Dendritic cell treated with granulocyte-macrophage colony-stimulating factor and Interleukin-4, amounts not matched to agents 40 ng/mL and 50 ng/mL, for 4 days (primary cell): ENCODE measurements around the gene PIGQ.

ENCODE experiments used
- H3K27ac Mint-ChIP-seq: one replicate; pipeline ENCODE4 v1.8.0; 2022; ENCODE audit warnings: mild to moderate bottlenecking, mixed read lengths
- H3K27me3 Mint-ChIP-seq: one replicate; pipeline ENCODE4 v1.8.0; 2022; ENCODE audit warnings: mild to moderate bottlenecking, mixed read lengths
- H3K36me3 Mint-ChIP-seq: one replicate; pipeline ENCODE4 v1.8.0; 2022; ENCODE audit warnings: low read depth, mixed read lengths
- H3K4me1 Mint-ChIP-seq: one replicate; pipeline ENCODE4 v1.8.0; 2022; ENCODE audit warnings: low read depth, mixed read lengths
- H3K4me3 Mint-ChIP-seq: one replicate; pipeline ENCODE4 v1.8.0; 2022; ENCODE audit warnings: mild to moderate bottlenecking, moderate library complexity, mixed read lengths
- H3K9me3 Mint-ChIP-seq: one replicate; pipeline ENCODE4 v1.8.0; 2022; ENCODE audit warnings: mixed read lengths
- intact Hi-C: fragments of 100-400 bp; cut with micrococcal nuclease; formaldehyde crosslinking; loops from one replicate; pipeline ENCODE4 v1.15.0; 2022

The PIGQ gene

DNA sequence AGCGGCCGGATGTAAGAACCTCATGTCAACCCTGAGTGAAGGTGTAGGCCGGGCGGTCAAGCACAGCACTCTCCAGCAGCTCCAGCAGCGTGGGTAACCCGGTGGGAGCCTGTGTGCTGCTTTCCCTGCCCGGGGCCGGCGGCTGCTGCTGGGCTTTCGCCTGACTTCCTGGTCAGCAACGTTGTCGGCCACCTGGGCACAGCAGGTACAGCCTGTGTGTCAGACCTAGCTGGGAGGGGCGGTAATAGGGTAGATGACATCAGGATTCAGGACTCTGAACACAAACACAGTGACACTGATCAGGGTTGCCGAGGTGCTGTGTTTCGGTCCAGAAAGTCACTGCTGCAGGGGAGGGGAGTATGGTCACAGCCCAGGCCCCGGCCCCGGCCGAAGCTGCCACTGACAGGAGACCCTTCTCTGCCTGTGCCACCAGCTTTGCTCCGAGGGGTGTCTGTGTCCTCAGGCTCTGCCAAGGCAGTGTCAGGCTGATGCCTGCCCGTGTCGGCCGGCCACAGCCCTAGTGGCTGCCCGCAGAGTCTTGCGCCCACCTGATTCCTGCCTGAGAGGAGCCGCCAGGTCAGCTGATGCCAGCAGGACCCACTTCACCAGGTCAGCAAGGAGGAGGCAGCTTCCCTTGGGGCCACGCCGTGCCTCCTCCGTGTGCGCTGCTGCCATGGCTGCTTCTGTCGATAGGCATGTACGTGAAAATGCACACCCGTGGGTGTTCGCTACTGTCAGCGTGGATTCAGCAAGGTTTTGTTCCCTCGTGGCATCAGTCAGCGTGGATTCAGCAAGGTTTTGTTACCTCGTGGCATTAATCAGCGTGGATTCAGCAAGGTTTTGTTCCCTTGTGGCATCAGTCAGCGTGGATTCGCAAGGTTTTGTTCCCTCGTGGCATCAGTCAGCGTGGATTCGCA is 29.3 kb downstream of the PIGQ start:
- H3K36me3 Mint-ChIP-seq, result peaks cover 47% of the 10 kb centered on the region
- H3K4me3 Mint-ChIP-seq, result no peak overlapping the region
- no peak overlapping the region for H3K27ac Mint-ChIP-seq
- no peaks in the 10 kb centered on the region for H3K9me3 Mint-ChIP-seq
- intact Hi-C loops, result no loop called here
- H3K27me3 Mint-ChIP-seq, result no peaks in the 10 kb centered on the region
- peaks cover 37% of the 10 kb centered on the region for H3K4me1 Mint-ChIP-seq

DNA sequence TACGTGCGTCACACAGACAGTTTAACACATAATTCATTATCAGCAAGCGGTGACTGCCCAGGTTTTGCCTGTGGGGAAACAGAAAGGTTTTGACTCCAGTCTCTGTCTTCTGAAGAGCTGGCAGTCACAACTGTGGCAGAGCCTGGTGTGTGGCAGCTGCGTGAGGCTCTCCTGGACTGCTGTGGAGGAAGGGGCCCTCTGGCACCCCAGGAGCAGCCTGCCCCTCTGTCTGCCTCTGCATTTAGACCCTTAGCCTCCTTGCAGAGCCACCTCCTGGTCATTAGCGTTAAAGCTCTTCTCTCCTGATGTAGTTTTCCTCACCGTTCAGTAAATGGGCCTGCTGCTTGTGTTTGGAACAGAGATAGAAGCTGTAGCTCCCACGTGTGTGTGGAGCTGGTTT is 31.0 kb downstream of the PIGQ start:
- peaks cover 43% of the 10 kb centered on the region for H3K36me3 Mint-ChIP-seq

DNA sequence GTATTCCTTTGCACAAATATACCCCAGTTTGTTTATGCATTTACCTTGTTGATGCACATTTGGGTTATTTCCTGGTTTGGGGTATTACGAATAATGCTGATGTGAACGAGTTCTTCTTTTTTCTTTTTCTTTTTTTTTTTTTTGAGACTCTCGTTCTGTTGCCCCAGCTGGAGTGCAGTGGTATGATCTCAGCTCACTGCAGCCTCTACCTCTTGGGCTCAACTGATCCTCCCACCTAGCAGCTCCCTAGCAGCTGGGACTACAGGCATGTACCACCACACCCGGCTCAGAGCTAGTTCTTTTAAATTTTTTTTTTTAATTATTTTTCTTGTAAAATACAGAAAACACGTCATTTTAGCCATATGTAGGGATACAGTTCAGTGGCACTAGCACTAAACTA is 34.2 kb downstream of the PIGQ start:
- H3K4me1 Mint-ChIP-seq, result peaks cover 8% of the 10 kb centered on the region

More for the DNA sequence above, 31.0 kb downstream of the PIGQ start:
- H3K9me3 Mint-ChIP-seq, result peaks cover 8% of the 10 kb centered on the region
- no peak overlapping the region for H3K4me3 Mint-ChIP-seq
- H3K27me3 Mint-ChIP-seq, result no peaks in the 10 kb centered on the region
- no peak overlapping the region for H3K27ac Mint-ChIP-seq
- H3K4me1 Mint-ChIP-seq, result peaks cover 21% of the 10 kb centered on the region
- intact Hi-C loops, result no loop called here

DNA sequence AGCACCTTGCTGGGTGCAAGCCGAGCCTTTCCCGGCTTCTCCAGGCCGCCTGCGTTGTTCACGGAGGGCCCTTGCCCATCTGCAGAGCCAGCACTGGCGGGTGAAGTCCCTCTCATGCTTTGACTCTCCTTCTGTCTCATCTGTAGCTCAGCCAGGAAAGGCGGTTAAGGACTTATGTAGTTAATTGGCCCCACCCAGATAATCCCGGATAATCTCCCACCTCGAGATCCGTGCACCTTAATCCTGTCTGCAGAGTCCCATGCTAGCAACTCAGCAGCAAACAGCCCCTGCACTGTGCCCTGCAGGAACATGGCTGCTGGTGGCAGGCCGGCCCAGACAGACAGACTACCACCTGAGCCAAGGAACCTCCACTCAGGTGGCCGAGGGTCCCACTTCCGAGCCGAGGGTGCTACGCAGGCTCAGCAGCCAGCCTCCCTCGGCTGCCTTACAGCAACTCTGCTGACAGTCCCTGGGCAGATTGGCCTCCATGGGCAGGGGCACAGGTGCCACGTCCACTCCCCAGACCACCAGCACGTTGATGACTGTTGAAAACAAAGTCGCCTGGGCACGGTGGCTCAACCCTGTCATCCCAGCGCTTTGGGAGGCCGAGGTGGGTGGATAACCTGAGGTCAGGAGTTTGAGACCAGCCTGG is 37.0 kb downstream of the PIGQ start:
- intact Hi-C loops, result no loop called here
- no peaks in the 10 kb centered on the region for H3K27me3 Mint-ChIP-seq
- H3K27ac Mint-ChIP-seq, result no peak overlapping the region
- peaks cover 15% of the 10 kb centered on the region for H3K36me3 Mint-ChIP-seq
- H3K4me1 Mint-ChIP-seq, result peaks cover 12% of the 10 kb centered on the region
- H3K4me3 Mint-ChIP-seq, result no peak overlapping the region
- peaks cover 8% of the 10 kb centered on the region for H3K9me3 Mint-ChIP-seq

More for the DNA sequence above, 34.2 kb downstream of the PIGQ start:
- no peaks in the 10 kb centered on the region for H3K27me3 Mint-ChIP-seq
- H3K36me3 Mint-ChIP-seq, result peaks cover 27% of the 10 kb centered on the region
- H3K9me3 Mint-ChIP-seq, result peaks cover 8% of the 10 kb centered on the region
- H3K4me3 Mint-ChIP-seq, result no peak overlapping the region
- intact Hi-C loops, result no loop called here
- H3K27ac Mint-ChIP-seq, result no peak overlapping the region

DNA sequence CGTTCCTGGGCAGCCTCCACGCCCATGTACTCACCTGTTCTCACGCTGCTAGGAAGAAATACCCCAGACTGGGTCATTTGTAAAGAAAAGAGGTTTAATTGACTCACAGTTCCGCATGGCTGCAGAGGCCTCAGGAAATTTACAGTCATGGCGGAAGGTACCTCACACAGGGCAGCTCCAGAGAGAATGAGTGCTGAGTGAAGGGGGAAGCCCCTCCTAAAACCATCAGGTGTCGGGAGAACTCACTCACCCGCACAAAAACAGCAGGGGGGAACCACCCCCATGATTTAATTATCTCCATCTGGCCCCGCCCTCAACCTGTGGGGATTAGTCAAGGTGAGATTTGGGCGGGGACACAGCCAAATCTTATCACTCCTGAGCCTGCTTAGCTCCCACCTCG is 38.3 kb downstream of the PIGQ start:
- H3K27ac Mint-ChIP-seq, result no peak overlapping the region
- peaks cover 15% of the 10 kb centered on the region for H3K36me3 Mint-ChIP-seq
- H3K4me1 Mint-ChIP-seq, result peaks cover 12% of the 10 kb centered on the region
- intact Hi-C loops, result no loop called here
- H3K4me3 Mint-ChIP-seq, result no peak overlapping the region
- H3K27me3 Mint-ChIP-seq, result no peaks in the 10 kb centered on the region
- peaks cover 8% of the 10 kb centered on the region for H3K9me3 Mint-ChIP-seq

DNA sequence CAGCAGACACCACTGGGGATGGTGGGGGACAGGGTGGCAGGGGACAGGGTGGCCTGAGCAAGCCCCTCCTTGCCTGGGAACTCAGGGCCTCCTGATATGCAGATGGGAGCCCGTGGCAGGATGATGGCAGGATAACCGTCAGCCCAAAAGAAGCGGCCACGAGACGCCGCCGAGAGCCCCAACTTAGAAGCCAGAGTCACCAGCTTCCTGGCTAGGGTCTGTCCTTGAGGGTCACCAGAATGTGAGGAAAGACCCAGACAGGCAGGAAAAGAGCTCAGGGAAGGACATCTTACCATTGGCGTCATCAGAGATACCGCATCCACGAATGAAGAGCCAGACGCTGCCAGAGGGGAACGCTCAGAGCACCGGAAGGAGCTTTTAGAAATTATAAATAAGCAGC is 39.5 kb downstream of the PIGQ start:
- H3K4me1 Mint-ChIP-seq, result peaks cover 5% of the 10 kb centered on the region
- no peak overlapping the region for H3K4me3 Mint-ChIP-seq
- no peaks in the 10 kb centered on the region for H3K27me3 Mint-ChIP-seq
- H3K9me3 Mint-ChIP-seq, result peaks cover 8% of the 10 kb centered on the region
- H3K27ac Mint-ChIP-seq, result no peak overlapping the region
- intact Hi-C loops, result no loop called here
- peaks cover 26% of the 10 kb centered on the region for H3K36me3 Mint-ChIP-seq

DNA sequence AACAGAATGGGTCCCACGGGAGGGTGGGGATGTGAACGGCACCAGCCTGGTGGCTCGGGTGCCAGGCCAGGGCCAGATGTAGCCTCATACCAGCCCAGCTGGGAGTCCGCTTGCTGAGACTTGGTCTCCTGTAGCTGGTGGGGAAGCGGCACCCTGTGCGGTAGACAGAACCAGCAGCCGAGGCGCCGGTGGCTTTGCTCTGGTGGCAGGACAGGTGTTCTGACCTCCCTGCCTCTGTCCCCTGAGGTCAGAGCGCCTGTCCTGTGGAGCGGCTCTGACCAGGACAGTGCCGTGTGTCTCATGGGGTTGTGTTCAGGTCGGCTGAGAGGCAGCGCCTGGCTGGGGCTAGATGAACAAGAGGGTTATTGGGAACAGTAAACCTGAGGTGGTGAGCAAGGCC is 40.2 kb downstream of the PIGQ start:
- intact Hi-C loops, result no loop called here
- H3K36me3 Mint-ChIP-seq, result peaks cover 31% of the 10 kb centered on the region
- H3K4me1 Mint-ChIP-seq, result peaks cover 5% of the 10 kb centered on the region
- H3K27ac Mint-ChIP-seq, result no peak overlapping the region
- no peaks in the 10 kb centered on the region for H3K27me3 Mint-ChIP-seq
- no peak overlapping the region for H3K4me3 Mint-ChIP-seq
- peaks cover 6% of the 10 kb centered on the region for H3K9me3 Mint-ChIP-seq

DNA sequence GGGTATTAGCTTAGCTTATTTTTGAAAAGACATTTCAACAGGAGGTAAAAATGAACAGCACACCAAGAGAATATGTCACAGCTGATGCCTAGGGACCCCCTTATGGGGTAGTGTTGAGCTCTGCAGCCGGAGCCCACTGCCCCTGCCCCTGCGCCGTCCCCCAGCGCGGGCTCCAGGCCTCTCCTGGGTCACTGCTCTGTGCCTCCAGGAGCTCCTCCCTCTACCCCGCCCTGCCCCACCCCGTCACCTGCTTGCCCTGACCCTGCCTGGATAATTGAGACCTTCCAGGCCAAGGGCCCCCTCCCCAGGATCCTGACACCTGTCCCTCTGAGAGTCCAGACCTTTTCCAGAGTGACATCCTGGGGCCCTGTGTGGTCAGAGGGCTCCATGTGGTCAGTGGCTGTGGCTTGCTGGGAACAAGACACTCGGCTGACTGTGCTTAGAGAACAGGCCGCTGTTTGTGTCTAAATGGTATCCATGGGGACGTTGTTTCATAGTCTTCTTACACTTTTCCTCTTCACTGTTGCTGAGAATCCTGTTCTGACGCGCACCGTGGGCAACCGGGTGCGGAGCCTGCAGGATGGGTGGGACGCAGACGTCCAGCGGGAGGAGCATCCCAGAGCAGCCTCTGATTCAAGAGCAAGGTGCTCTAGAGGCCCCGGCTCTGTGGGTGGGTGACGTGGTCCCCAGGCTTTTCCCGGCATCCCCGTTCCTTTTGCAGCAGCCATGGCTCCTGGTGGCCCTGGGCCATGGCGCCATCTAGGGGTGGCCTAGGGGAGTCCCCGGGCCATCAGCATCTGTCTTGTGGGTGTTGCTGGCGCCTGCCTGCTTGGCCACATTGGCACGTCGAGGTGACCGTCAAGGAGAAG is 41.0 kb downstream of the PIGQ start:
- peaks cover 25% of the 10 kb centered on the region for H3K36me3 Mint-ChIP-seq
- H3K4me1 Mint-ChIP-seq, result peaks cover 5% of the 10 kb centered on the region
- intact Hi-C loops, result no loop called here
- H3K27me3 Mint-ChIP-seq, result no peaks in the 10 kb centered on the region
- no peak overlapping the region for H3K4me3 Mint-ChIP-seq
- H3K27ac Mint-ChIP-seq, result no peak overlapping the region
- H3K9me3 Mint-ChIP-seq, result no peaks in the 10 kb centered on the region

DNA sequence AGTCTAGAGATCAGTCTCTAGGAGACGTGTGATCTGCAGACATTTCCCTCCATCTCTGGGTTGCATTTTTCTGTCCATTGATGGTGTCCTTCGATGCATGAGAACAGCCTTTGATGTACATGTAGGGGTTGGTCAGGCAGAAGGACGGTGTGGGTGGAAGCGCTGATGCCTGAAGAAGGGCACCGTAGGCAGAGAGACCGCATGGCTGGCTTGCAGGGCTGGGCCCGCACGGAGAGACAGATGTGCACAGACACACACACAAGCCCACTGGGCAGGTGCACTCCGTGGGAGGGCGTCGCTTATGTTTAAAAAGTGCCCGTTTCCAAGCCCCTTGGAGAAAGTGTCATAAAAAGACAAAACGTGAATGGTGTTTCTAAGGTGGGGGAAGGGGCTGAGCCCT is 45.4 kb downstream of the PIGQ start:
- no peak overlapping the region for H3K4me3 Mint-ChIP-seq
- H3K9me3 Mint-ChIP-seq, result no peaks in the 10 kb centered on the region
- no peaks in the 10 kb centered on the region for H3K27me3 Mint-ChIP-seq
- intact Hi-C loops, result no loop called here
- peaks cover 44% of the 10 kb centered on the region for H3K36me3 Mint-ChIP-seq
- peaks cover 5% of the 10 kb centered on the region for H3K4me1 Mint-ChIP-seq
- H3K27ac Mint-ChIP-seq, result no peak overlapping the region

DNA sequence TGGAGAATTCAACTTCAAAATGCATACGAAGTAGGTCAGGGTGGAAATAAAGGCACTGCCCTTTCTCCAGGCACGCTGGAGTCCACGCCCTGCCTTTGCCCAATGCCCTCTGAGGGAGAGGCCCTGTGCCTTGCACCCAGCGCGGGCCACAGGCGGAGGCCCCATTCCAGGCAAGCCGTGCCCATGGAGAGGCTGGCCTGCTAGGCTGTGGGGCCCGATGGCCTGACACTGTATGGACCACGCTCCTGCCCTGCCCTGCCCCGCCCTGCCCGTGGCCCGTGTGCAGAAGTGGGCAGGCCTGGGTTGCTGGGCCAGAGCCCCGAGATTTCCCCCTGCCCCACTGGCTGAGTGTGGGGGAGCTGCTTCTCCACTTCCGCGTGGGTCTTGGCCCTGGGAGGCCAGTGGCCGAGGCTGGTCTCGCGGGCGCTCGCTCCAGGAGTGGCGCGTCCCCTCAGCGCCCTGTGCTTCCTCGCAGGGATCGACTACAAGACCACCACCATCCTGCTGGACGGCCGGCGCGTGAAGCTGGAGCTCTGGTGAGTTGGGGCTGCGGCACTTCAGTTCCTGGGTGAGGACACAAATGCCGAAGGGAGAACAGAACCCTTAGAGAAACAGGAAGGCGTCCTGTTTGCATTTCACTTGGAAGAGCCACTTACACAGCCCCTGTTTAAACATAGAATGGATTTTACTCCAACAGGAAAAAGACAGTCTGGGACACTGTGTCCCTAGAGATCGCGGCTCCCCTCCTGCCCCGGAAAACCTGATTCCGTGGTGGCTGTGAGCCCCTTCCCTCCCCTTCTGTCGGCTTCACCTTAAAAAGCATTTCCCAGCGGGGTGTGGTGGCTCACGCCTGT is 47.2 kb downstream of the PIGQ start:
- intact Hi-C loops, result no loop called here
- peaks cover 57% of the 10 kb centered on the region for H3K36me3 Mint-ChIP-seq
- no peaks in the 10 kb centered on the region for H3K9me3 Mint-ChIP-seq
- H3K4me3 Mint-ChIP-seq, result no peak overlapping the region
- peaks cover 5% of the 10 kb centered on the region for H3K4me1 Mint-ChIP-seq
- no peaks in the 10 kb centered on the region for H3K27me3 Mint-ChIP-seq
- H3K27ac Mint-ChIP-seq, result no peak overlapping the region

DNA sequence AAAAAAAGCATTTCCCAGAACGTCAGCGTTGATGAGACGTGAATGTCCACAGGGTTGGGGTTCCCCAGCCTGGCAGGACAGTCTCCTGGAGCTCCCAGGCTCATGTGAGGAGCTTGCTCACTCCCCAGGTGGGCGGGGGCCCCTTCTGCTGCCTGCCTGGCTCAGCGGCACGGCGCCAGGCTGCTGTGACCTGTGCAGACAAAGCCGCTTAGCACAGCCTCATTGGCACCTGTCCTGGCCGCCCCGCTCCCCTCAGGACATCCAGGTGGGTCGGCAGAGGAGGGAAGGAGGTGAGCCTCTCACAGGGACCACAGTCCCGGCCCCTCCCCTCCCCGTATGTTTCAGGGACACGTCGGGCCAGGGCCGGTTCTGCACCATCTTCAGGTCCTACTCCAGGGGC is 48.1 kb downstream of the PIGQ start:
- no peaks in the 10 kb centered on the region for H3K27me3 Mint-ChIP-seq
- no peak overlapping the region for H3K4me3 Mint-ChIP-seq
- no peak overlapping the region for H3K27ac Mint-ChIP-seq
- H3K9me3 Mint-ChIP-seq, result no peaks in the 10 kb centered on the region
- intact Hi-C loops, result no loop called here
- H3K36me3 Mint-ChIP-seq, result peaks cover 57% of the 10 kb centered on the region
- peaks cover 5% of the 10 kb centered on the region for H3K4me1 Mint-ChIP-seq

DNA sequence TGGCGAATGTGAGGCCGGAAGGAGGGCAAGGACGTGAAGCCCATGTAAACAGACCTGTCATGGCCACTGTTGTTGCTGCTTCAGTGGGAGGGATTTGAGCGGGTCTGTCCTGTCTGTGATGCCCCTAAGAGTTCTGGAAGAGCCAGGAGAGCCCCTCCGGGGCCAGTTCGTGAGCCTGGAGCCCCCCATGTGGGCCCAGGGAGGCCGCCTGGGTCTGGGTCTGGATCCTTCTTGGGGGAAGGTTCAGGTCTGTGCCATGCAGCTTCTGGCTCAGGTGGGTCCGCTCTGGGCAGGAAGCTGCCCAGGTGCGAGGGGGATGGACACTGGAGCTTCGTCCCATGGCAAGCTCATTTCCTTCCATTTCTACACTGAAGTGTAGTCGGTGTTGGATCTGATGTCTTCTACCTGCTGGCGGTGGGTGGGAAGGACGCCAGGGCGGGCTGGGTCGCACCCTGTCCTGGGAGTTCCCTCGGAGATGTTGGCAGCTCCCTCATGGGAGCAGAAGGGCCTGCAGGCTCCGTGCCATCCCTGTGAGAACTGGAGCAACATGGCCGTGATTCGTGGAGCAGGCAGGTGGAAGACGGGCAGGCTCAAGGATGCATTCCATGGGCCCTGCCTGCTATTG is 49.8 kb downstream of the PIGQ start:
- Mint-ChIP-seq H3K27ac (no peak overlapping the region), H3K4me3 (no peak overlapping the region), H3K27me3 (no peaks in the 10 kb centered on the region), H3K9me3 (no peaks in the 10 kb centered on the region), H3K36me3 (peaks cover 44% of the 10 kb centered on the region), H3K4me1 (peaks cover 5% of the 10 kb centered on the region)
- intact Hi-C loops, result no loop called here
